ENCODE results near the gene KDM4C. TPM values are rescaled to one million over a fixed set of nuclear protein-coding genes. Genes with fewer than 3 reads are reported as not detected.

The KDM4C gene
- total RNA-seq, 1 donor from 2014 or later: 16.5 TPM

DNA sequence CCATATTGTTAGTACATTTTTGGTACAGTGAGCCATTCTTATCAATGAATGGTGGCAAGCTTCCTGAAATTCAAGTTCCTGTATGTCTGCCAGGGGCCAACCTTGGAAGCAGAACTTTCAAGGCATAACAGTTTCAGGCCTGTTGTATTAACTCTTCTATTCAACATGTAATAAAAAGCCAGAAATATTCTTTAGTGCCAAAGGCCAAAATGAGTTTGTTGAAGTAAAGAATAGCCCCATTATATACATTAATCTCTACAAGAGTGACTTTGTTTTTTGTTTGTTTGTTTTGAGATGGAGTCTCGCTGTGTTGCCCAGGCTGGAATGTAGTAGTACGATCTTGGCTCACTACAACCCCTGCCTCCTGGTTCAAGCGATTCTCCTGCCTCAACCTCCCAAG is 321.3 kb downstream of the KDM4C start:
- no peaks in the 10 kb centered on the region for H3K9me3 Mint-ChIP-seq
- H3K4me1 Mint-ChIP-seq (ENCODE audit: unreplicated experiment): no peaks in the 10 kb centered on the region
- DNase-seq (ENCODE audit: extremely low spot score, unreplicated experiment): no peak
- peaks cover 4% of the 10 kb centered on the region for H3K36me3 Mint-ChIP-seq
- H3K4me3 Mint-ChIP-seq: no peak overlapping the region
- H3K27ac Mint-ChIP-seq: no peak overlapping the region
- H3K27me3 Mint-ChIP-seq: no peaks in the 10 kb centered on the region
- TF ChIP-seq, protein P1, sequence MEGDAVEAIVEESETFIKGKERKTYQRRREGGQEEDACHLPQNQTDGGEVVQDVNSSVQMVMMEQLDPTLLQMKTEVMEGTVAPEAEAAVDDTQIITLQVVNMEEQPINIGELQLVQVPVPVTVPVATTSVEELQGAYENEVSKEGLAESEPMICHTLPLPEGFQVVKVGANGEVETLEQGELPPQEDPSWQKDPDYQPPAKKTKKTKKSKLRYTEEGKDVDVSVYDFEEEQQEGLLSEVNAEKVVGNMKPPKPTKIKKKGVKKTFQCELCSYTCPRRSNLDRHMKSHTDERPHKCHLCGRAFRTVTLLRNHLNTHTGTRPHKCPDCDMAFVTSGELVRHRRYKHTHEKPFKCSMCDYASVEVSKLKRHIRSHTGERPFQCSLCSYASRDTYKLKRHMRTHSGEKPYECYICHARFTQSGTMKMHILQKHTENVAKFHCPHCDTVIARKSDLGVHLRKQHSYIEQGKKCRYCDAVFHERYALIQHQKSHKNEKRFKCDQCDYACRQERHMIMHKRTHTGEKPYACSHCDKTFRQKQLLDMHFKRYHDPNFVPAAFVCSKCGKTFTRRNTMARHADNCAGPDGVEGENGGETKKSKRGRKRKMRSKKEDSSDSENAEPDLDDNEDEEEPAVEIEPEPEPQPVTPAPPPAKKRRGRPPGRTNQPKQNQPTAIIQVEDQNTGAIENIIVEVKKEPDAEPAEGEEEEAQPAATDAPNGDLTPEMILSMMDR (conservative IDR thresholded peaks at IDR 0.05): no peak

DNA sequence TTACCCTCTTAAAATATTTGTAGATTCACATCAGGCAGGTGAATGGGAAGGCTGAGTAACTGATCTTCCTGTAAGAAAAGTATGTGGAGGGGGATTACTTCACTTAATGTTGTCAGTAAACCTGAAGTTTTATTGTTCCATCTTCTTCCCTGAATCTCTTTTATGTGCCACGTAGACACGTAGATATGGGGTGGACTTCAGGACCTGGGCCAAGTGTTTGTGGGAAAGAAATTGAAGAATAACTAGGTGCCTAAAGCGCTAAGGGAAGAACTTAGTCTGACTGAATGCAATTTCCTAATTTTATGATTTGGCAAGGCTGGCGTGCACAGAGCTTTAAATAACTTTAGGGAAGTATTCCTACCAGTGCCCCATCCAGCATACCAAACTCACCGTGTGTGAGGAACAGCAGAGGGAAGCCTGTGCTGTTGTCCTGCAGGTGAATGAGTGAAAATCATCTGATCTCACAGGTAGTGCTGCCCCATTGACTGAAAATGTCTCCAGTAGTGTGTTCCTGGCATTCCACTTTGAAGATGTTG is 323.4 kb downstream of the KDM4C start:
- no peak overlapping the region for H3K27ac Mint-ChIP-seq
- H3K9me3 Mint-ChIP-seq: no peaks in the 10 kb centered on the region
- no peaks in the 10 kb centered on the region for H3K36me3 Mint-ChIP-seq
- H3K4me3 Mint-ChIP-seq: no peak overlapping the region
- no peaks in the 10 kb centered on the region for H3K4me1 Mint-ChIP-seq (ENCODE audit: unreplicated experiment)
- H3K27me3 Mint-ChIP-seq: no peaks in the 10 kb centered on the region
- no peak for DNase-seq (ENCODE audit: extremely low spot score, unreplicated experiment)
- TF ChIP-seq, protein P1 (conservative IDR thresholded peaks at IDR 0.05): no peak

DNA sequence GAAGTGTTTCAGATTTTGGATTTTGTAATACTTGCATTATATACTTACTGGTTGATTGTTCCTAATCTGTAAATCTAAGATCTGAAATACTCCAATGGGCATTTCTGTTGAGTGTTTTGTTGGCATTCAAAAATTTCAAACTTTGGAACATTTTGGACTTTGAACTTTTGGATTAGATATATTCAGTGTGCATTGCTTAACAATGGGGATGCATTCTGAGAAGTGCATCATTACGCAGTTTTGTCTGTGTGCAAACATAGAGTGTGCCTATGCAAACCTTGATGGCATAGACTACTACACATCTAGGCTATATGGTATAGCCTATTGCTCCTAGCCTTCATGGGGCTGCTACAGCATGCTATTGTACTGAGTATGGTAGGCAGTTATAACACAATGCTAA is 325.4 kb downstream of the KDM4C start:
- Mint-ChIP-seq H3K27ac (no peak overlapping the region), H3K27me3 (no peaks in the 10 kb centered on the region), H3K9me3 (no peaks in the 10 kb centered on the region), H3K4me1 (ENCODE audit: unreplicated experiment) (no peaks in the 10 kb centered on the region), H3K4me3 (no peak overlapping the region), H3K36me3 (no peaks in the 10 kb centered on the region)
- no peak for DNase-seq (ENCODE audit: extremely low spot score, unreplicated experiment)
- TF ChIP-seq, protein P1 (conservative IDR thresholded peaks at IDR 0.05): no peak

DNA sequence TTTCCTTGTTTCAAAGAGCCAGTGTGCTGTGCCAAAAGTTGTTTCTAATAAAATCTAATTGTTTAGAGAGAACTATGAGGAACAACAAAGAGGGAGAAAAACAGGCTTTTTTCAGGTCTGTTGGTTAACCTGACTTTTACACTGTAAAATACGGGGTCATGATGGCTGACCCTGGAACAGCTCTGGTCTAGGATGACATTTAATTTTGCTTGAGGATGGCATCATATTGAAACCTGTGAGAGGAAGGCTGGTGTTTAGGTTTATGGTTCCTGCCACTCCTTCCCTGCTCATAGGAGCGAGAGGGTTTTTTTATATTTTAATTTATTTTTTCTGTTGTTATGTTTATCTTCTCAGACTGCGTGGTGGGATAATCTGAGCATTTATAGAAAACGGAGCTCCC is 327.6 kb downstream of the KDM4C start:
- Mint-ChIP-seq H3K4me3 (no peak overlapping the region), H3K27ac (no peak overlapping the region), H3K9me3 (no peaks in the 10 kb centered on the region), H3K4me1 (ENCODE audit: unreplicated experiment) (peaks cover 17% of the 10 kb centered on the region), H3K27me3 (no peaks in the 10 kb centered on the region), H3K36me3 (no peaks in the 10 kb centered on the region)
- DNase-seq (ENCODE audit: extremely low spot score, unreplicated experiment): no peak
- TF ChIP-seq, protein P1 (conservative IDR thresholded peaks at IDR 0.05): no peak

DNA sequence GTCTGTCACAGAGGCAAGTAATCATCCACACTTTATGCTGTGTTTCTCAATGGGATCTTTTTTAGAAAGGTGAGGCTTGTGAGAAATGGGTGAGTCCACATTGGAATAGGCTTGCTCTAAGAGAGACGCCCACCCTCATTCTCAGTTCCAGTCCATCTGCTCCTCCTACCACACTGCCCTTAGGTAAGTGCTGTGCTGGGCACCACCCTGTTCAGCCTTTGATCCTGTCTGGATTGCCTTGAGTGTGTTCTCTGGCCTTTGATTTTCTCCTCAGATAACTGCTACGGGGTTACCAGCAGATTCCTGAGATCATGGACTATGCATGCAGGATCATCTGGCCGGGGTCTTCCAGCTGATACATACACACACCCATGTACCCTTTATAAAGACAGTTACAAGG is 328.6 kb downstream of the KDM4C start:
- Mint-ChIP-seq H3K27me3 (no peaks in the 10 kb centered on the region), H3K4me3 (no peak overlapping the region), H3K27ac (no peak overlapping the region), H3K9me3 (no peaks in the 10 kb centered on the region), H3K36me3 (no peaks in the 10 kb centered on the region), H3K4me1 (ENCODE audit: unreplicated experiment) (peaks cover 17% of the 10 kb centered on the region)
- TF ChIP-seq, protein P1 (conservative IDR thresholded peaks at IDR 0.05): no peak
- no peak for DNase-seq (ENCODE audit: extremely low spot score, unreplicated experiment)

DNA sequence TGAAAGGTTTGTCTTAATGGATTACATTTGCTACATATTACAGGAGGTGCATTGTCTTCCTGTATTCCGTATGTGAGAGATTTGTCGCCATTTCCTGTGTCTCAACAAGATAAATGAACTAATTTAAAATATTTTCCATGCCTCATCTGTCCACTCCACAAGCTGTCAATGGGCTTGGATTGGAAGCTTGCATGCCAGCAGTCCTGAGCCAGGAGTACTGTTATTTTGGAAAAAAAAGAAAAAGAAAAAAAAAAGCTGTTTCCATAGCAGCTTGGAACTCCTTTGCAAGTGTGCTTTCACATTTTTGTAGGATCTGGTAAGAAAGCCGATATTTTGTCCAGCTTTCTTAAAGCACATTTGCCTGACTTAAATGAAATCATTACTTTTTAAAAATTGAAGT is 330.8 kb downstream of the KDM4C start:
- H3K36me3 Mint-ChIP-seq: no peaks in the 10 kb centered on the region
- H3K27ac Mint-ChIP-seq: no peak overlapping the region
- TF ChIP-seq, protein P1 (conservative IDR thresholded peaks at IDR 0.05): no peak
- H3K9me3 Mint-ChIP-seq: no peaks in the 10 kb centered on the region
- H3K27me3 Mint-ChIP-seq: no peaks in the 10 kb centered on the region
- no peak overlapping the region for H3K4me3 Mint-ChIP-seq
- no peak for DNase-seq (ENCODE audit: extremely low spot score, unreplicated experiment)
- H3K4me1 Mint-ChIP-seq (ENCODE audit: unreplicated experiment): peaks cover 17% of the 10 kb centered on the region
